ENCODE data around the gene RTN4.

DNA sequence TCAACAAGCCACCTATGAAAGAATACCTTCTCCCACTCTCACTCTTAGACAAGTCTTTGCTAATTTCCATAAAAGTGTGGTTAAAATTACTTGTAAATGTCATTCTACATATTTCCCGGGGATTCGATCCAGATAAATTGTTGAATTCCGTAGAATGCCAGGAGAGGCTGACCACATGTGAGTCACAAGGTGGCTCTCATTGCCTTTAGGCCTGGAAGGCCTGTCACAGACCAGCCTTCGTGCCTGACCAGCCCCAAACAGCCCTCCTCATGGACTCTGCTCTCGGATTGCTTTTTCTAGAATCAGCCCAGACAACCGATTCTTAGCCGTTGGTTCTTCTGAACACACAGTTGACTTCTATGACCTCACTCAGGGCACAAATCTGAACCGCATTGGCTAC lies 86.0 kb downstream of the RTN4 start:
- TF ChIP-seq POLR2A (IDR thresholded peaks at IDR 0.05; ENCODE audit: low read depth, low read length) (no peak), FOS (IDR thresholded peaks at IDR 0.05; ENCODE audit: low read depth, low read length) (no peak), BHLHE40 (IDR thresholded peaks at IDR 0.05; ENCODE audit: low read depth, low read length) (no peak)
- TF ChIP-seq, protein P1, sequence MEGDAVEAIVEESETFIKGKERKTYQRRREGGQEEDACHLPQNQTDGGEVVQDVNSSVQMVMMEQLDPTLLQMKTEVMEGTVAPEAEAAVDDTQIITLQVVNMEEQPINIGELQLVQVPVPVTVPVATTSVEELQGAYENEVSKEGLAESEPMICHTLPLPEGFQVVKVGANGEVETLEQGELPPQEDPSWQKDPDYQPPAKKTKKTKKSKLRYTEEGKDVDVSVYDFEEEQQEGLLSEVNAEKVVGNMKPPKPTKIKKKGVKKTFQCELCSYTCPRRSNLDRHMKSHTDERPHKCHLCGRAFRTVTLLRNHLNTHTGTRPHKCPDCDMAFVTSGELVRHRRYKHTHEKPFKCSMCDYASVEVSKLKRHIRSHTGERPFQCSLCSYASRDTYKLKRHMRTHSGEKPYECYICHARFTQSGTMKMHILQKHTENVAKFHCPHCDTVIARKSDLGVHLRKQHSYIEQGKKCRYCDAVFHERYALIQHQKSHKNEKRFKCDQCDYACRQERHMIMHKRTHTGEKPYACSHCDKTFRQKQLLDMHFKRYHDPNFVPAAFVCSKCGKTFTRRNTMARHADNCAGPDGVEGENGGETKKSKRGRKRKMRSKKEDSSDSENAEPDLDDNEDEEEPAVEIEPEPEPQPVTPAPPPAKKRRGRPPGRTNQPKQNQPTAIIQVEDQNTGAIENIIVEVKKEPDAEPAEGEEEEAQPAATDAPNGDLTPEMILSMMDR (conservative IDR thresholded peaks at IDR 0.05; ENCODE audit: low read depth, low read length) = no peak
